WERI-Rb-1 (cell line): ENCODE data around the gene SNAP47.

Experiments
- DNase-seq: peaks from one replicate; pipeline ENCODE4 v3.0.0-alpha.2; 2020
- H3K27ac ChIP-seq: fragments of 250-450 bp; sonication (Bioruptor Pico); 2 replicates; pipeline ENCODE4 v1.5.1; 2020; ENCODE audit warnings: mild to moderate bottlenecking, moderate library complexity
- H3K27me3 ChIP-seq: fragments of 250-450 bp; sonication (Bioruptor Pico); 2 replicates; pipeline ENCODE4 v1.5.1; 2021; ENCODE audit warnings: mild to moderate bottlenecking, low read depth, moderate library complexity; ENCODE audit not compliant: insufficient read depth, severe bottlenecking
- H3K36me3 ChIP-seq: fragments of 250-450 bp; sonication (Bioruptor Pico); 2 replicates; pipeline ENCODE4 v1.5.1; 2020; ENCODE audit warnings: mild to moderate bottlenecking, moderate library complexity
- H3K4me3 ChIP-seq: 2 replicates; pipeline ENCODE4 v1.5.1; 2011; ENCODE audit warnings: low read depth, mild to moderate bottlenecking, control low read depth, low read length
- H3K9me3 ChIP-seq: fragments of 250-450 bp; sonication (Bioruptor Pico); 2 replicates; pipeline ENCODE4 v1.5.1; 2021; ENCODE audit warnings: mild to moderate bottlenecking, moderate library complexity; ENCODE audit not compliant: severe bottlenecking
- TF ChIP-seq, protein P1 (sequence below): IDR thresholded peaks from 2 replicates; pipeline ENCODE4 v1.5.1; 2011; ENCODE audit warnings: low read depth, mild to moderate bottlenecking, control low read depth, inconsistent platforms, low read length

Gene SNAP47

GRCh38 chr1:227816750-227817446 is 81.7 kb downstream of the SNAP47 start:
- H3K9me3 ChIP-seq, result no peaks in the 10 kb centered on the region
- no peaks in the 10 kb centered on the region for H3K27me3 ChIP-seq
- no peak overlapping the region for H3K4me3 ChIP-seq
- TF ChIP-seq, protein P1, sequence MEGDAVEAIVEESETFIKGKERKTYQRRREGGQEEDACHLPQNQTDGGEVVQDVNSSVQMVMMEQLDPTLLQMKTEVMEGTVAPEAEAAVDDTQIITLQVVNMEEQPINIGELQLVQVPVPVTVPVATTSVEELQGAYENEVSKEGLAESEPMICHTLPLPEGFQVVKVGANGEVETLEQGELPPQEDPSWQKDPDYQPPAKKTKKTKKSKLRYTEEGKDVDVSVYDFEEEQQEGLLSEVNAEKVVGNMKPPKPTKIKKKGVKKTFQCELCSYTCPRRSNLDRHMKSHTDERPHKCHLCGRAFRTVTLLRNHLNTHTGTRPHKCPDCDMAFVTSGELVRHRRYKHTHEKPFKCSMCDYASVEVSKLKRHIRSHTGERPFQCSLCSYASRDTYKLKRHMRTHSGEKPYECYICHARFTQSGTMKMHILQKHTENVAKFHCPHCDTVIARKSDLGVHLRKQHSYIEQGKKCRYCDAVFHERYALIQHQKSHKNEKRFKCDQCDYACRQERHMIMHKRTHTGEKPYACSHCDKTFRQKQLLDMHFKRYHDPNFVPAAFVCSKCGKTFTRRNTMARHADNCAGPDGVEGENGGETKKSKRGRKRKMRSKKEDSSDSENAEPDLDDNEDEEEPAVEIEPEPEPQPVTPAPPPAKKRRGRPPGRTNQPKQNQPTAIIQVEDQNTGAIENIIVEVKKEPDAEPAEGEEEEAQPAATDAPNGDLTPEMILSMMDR, result no peak
- no peaks in the 10 kb centered on the region for H3K36me3 ChIP-seq
- H3K27ac ChIP-seq, result no peak overlapping the region
- no peak for DNase-seq

DNA sequence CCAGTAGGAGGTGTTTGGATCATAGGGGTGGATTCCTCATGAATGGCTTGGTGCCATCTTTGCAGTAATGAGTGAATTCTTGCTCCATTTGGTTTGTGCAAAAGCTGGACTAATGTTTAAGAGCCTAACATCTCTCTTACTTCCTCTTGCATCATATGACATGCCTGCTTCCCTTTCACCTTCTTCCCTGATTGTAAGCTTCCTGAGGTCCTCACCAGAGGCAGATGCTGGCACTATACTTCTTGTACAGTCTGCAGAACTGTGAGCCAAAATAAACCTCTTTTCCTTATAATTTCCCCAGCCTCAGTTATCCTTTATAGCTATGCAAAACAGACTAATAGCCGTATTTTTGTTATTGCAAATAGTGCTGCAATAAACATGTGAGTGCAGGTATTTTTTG is 88.3 kb downstream of the SNAP47 start:
- no peaks in the 10 kb centered on the region for H3K9me3 ChIP-seq
- no peaks in the 10 kb centered on the region for H3K27me3 ChIP-seq
- no peak overlapping the region for H3K4me3 ChIP-seq
- no peak overlapping the region for H3K27ac ChIP-seq
- H3K36me3 ChIP-seq, result no peaks in the 10 kb centered on the region
- no peak for DNase-seq
- TF ChIP-seq, protein P1, result no peak

DNA sequence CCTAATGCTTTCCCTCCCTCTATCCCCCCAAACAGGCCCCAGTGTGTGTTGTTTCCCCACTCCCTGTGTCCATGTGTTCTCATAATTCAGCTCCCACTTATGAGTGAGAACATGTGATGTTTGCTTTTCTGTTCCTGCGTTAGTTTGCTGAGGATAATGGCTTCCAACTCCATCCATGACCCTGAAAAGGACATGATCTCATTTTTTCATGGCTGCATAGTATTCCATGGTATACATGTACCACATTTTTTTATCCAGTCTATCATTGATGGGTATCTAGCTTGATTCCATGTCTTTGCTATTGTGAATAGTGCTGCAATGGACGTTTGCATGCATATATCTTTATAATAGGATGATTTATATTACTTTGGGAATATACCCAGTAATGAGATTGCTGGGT is 89.0 kb downstream of the SNAP47 start:
- H3K27me3 ChIP-seq, result no peaks in the 10 kb centered on the region

DNA sequence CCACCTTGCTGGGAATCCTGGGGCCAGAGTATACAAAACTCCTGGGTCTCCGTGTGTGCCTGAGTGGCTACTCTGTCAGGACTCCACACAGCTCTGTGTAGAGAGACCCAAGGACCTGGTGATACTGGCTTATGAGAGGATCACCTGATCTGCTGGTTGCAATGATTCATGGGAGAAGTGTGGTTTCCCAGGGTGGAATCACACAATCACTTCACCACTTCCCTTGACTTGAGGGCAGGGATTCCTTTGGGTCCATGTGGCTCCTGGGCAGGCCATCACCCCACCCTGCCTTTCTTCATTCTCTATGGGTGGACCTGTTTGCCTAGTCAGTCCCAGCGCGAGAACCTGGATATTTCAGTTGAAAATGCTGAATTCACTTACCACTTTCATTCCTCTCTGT is 93.6 kb downstream of the SNAP47 start:
- no peaks in the 10 kb centered on the region for H3K36me3 ChIP-seq
- H3K4me3 ChIP-seq, result no peak overlapping the region
- H3K27ac ChIP-seq, result no peak overlapping the region
- H3K27me3 ChIP-seq, result no peaks in the 10 kb centered on the region
- no peak for DNase-seq
- no peaks in the 10 kb centered on the region for H3K9me3 ChIP-seq
- TF ChIP-seq, protein P1, result no peak

More for the DNA sequence above, 89.0 kb downstream of the SNAP47 start:
- H3K36me3 ChIP-seq, result no peaks in the 10 kb centered on the region
- no peaks in the 10 kb centered on the region for H3K9me3 ChIP-seq
- no peak for DNase-seq
- H3K4me3 ChIP-seq, result no peak overlapping the region
- TF ChIP-seq, protein P1, result no peak
- H3K27ac ChIP-seq, result no peak overlapping the region
